HG03108 (cell line): ENCODE results near the gene KIF6.

Experiments used
- ATAC-seq: cut with Tn5 transposase; IDR thresholded peaks from one replicate; pipeline ENCODE4 v1.9.1; 2021; ENCODE audit warnings: moderate library complexity; ENCODE audit not compliant: unreplicated experiment

KIF6 gene

DNA sequence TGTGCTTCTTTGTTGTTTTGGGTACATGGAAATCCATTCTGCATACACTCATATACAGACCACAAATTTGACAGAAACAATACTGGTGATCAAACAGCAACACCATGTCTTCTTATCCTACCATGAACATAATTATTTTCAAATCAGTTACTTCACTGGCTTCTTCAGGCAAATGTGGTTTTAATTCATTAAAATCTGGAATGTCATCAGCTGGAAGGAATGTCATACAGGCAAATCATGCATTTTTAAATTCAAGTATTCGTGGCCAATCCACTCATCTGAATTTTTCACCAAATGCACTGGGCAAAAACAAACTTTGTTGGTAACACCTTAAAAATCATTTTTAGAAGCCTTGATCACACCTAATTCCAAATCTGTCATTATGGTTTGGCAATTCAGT, 59.3 kb downstream of the KIF6 start:
- no peak for ATAC-seq

DNA sequence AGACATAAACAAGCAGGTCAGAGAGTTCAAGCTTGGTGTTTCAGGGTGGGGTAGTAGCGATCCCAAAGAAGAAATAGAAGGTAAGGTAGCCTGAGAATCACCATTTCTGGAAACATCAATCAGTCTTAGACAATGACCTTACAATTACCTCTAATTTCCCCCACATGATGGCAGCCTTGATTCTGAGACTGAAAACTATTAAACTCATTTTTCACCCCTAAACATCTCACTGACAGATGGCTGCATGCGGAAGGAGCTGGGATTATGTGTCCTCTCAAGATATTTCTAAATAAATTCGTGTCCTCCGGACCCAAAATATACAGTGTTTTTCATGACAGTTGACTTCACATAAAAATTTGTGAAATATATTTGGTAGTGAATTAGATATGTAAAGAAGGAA, 61.0 kb downstream of the KIF6 start:
- ATAC-seq, result no peak

DNA sequence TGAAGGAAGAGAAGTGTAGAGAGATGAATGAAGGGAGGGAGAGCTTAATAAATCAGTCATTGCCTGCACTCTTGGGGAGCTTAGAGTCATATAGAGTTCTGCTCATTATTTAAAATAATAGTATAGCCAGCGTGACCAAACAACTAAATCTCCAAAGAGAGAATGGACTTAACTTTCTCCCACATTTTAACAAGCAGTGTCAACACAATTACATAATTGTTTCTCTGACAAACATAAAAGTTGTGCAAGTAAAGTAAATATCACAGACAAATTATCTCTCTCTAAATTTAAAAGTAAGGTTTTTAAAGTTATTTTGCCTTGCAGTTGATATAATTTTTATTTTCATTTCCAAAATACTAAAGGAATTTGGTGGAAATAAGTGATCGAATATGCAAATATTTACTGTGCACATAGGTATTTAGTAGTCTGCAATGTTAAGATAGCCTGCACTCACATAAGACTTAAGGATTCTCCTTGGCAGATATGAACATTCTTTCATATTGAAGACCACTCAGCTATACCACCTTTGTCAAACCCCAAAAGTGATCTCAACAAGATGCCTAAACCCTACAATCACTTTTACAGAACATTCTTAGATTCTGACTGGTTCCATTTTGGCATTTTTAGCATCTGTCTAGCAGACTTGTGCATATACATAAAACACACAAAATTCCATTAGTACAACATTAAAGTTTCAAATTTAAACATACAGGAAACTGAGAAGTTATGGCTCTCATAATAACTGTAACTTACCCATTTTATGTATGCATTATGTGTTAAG, 67.7 kb downstream of the KIF6 start:
- no peak for ATAC-seq

DNA sequence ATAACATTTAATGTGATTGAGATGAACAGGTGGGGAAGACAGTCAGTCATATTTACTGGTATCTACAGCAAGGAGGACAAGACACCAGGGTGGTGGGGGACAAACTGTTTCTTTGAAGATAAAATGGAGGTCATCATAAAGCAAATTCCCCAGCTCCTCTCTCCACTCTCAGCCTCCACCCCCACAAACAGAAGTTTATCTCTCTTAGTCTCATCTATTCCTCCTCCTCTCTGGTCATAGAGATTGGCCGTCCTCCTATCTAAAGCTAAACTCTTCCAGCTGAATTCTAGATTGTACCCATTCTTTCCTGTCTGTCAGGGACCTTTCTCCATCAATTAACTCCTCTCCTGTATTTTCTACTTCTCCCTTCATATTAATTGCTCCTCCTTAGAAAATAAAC, 71.1 kb downstream of the KIF6 start:
- no peak for ATAC-seq

DNA sequence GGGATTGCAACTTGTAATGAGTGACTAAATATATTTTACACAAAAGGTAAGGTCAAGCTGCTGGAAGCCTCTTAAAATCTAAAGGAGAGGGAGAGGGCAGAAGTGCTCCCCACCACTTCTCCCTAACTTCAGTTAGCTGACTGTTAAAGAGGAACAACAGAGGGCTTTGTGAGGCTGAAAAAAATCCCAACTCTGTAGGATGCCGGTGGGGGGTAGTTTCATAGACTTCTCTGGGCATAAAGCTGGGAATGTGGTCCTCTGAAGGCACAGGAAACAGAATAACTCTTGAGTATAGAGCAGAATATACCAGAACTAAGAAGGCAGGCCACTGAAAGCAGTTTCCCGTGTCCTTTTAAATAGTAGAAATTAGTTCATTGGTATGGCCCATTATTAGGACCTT, 71.6 kb downstream of the KIF6 start:
- no peak for ATAC-seq

DNA sequence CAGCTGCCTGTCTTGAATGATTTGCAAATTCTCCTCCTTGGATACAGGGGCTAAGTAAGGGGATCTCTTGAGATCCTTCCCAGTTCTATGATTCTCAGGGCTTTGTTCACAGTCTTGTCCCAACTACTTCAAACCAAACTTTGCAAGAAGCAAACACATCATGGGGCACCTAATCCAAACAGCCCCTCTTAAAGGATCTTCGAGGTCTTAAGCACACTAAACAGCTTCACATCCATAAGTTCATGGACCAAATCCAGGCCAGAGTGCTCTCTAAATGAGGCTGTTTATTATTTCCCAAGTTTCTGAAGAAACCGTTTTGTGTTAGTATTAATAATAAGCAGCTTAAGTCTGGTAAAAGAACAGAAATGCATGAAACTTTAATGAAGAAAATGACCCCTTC, 75.2 kb downstream of the KIF6 start:
- no peak for ATAC-seq

DNA sequence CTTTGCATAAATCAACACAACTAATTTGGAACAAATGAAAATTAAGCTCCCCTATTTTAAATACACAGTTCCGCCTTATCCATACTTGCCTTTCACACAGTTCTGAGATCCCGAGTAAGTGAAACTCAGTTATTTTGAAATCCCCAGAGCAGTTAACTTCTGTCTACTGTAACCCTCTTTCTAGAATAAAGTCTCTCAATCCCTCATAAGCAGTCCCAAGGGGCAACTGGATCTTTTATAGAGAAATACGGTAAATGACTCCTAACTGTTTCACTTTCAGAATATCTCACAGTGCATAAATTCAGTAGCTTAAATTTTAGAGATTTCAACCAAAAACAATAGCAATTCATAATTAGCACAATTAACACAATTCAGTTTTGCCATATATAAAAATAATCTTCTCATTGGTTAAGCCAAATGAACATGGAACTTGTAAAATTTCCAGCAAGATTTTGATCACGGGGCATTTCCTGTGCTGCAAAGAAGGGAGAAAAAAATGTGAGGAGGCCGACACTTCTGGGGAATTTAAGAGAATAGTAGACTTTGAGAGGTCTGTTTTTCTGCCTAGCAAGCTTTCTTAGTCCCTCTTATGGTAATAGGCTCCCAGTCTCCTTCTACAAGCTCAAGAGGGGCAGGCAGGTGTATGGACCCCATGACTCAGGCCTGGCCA, 78.3 kb downstream of the KIF6 start:
- ATAC-seq, result no peak

DNA sequence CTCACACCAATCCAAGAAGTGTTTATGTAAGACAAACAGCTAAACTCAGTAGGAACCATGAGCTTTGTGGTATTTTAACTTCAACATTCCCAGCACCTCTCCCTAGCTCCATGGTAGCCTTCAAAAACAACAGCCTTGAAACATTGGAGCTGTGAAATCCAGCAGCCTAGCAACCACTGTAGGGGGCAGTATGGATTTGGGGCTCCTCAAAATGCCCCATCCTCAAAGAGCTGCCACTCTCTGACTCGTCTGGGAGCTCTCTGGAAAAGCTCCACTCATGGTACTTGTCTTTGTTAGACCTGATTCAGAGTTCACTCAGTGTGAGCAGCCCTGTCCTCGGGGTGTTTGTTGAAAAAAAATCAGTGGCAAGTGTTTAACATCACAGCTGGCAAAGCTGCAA, 82.9 kb downstream of the KIF6 start:
- ATAC-seq, result no peak

DNA sequence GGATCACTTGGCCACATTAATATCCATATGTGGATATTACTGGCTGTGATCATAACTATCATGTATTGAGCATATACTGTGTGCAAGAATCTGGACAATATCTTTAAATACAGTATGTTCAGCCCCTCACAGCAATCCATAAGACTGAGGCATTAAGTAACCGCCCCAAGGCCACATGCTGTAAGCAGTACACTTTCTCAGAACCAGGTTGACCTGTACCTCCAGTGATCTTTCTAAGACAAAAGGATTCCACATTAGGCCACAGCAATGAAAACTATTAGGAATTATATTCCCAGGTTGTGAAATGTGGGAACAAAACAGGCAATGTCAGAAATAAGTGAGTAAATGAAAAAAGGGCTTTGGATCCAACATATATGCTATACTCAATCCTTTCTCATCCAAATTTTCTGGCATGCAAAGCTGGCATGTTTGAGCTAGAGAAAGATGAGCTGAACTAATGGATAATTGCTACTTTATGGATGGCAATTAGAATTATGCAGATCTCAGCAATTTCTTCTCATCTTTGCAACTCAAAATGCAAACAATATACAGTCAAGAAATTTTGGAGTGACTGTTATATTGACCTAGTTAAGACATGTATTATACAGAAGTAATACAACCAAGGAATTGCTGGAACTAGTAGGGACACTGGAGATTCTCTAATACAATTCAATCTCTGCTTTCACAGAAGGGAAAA, 86.9 kb downstream of the KIF6 start:
- no peak for ATAC-seq

DNA sequence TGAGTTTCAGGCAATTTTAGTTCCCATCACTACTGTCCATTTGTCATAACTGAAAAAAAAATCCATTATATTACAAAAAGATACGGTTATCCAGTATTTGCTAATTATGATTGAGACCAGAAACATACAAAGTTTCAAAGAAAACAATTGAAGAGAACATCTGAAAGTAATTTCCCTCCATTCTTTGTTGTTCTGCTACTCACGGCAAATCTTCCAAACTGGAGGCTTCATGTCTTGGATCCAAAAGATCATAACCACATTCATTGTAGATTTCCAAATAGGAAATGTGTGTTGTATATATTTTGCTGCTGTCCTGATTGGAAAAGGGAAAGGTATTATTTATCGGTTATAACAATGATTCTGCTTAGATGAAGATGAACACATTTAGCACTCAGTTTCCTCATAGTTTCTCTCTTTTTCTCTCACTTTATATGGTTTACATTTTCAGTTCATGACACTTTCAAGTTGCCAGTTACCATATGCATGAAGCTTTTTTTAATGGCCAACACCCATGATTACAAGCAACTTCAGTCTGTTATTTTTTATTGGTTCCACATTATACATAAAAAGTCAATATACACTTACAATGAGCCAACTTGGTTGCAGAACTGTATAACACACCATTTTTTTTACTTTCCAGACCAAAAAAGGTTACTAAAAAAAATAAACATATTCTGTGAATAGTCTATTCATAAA, 90.4 kb downstream of the KIF6 start:
- no peak for ATAC-seq

DNA sequence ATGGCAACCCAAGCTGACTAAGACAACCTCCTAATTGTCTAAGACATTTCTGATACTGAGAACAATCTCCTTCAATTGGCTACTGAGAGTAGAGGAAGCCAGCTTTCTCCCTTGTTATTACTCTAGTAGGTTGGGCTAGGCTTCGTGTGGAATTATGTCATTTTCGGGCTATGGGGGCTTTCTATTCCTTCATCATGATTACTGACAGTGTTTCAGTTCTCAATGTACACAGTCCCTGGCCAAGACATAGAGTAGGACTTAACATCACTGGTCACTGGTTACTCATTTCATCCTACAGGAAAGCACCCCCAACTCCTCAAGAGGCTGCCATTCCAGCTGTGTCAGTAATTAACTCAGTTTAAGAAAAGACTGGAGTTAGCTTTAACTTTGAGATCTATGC, 100.0 kb downstream of the KIF6 start:
- no peak for ATAC-seq

DNA sequence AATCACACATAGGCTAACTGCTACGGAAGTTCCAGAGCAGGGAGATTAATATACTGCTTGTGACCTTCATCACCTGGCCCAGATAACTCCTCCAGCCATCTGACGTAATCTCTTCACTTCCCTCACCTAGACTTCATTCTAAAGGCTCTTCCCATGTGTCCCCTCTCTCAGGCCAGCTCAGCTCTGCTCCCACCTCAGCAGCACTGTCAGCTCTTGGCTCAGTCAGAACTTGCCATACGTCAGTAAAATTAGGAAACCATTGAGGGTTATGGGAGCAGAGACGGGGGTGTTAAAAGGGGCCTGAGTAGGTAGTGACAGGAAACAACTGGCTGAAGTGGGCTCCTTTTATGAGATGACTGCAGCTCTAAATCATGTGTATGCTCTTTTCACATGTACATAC, 101.5 kb downstream of the KIF6 start:
- no peak for ATAC-seq

DNA sequence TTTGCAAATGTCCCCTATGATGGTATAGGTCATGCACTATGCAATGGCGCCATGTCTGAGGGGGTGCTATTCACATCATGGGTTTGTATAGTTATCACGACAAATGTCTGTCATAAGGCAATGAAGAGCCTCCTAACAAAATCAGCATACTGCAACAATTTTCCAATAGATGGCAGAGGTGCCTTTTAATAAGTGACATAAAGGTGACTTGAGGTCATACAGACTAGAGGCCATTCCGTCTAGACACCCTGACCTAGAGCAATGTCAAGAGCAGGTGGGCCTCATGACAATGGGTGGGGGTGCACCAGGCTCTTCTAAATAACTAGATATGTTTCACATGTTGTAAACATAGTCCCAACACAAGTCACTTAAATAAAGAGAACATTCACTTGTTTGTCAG, 107.7 kb downstream of the KIF6 start:
- no peak for ATAC-seq

DNA sequence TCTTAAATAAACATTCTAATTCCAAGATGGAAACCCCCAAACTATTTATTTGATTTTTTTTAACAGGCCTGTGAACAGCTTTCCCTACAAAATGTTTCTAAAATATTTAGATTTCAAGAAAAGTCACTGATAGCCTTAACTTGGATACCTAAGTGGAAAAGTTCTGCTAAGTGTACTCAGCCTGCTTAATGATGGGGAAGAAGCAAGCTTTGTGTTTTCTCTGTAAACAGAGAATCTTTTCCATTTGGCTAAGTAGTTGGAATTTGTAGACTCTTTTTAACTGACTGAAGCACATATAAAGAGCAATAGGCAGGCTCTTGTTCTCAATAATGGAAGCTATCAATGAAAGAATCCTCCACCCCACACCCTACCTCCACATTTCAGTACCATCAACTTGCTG, 108.2 kb downstream of the KIF6 start:
- ATAC-seq, result no peak

DNA sequence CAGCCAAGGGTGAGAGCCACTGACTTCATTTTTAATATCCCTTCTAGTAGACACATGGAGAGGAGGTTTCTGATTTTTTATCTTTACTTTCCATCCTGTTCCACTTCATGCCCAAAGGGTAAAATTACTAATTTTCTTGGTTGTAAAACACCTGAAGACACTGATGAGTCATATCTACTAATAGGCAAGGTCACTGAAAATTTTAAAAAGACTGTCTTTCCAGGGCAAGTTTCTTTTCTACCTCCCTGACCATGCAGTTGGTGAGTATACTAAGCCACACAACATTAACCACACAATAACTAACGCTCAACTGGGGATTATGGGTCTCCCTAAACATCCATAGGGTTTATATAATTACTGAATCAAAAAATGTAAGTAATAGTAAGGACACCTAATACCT, 109.6 kb downstream of the KIF6 start:
- no peak for ATAC-seq

DNA sequence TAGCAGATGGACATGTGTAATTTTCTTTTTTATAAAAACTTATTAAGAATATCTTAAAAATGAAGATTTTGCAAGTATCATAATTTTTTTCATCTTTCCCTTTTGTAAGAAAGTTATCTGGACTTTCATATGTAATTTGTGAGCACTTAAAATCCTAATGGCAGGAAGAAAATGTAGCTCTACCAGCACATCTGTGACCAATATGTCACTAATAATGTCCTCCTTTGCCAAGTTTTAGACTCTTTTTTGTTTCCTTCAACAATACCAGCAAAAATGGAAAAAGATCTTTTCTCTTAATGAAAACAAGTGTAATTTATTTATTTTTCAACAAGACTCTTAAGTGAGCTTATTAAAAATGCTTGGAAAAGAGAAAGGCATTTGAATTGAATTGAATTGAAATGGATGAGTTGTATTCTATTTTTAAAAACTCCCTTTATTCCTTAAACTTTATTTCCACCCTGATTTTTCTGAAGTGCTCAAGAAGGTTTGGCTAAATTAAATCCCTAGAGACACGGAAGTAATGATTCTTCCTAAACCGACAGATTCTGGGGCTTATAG, 110.7 kb downstream of the KIF6 start:
- no peak for ATAC-seq

DNA sequence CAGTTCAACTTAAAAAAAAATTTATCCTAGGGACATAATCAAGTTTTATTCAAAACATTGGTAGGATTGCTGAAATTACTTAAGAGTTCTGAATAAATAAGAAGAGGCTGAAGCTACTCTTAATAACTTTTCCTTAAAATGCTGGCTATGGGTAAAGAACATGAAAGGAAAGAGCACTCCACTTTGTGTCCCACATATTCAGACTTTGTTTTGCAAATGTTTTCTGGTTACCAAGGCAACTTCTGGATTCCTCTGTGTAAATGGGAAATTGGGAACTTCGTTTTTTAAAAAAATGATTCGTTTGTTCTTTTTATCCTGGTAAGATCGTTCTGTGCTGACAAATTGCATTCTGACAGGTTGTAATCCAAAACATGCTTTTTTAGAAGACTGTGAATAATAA, 115.0 kb downstream of the KIF6 start:
- no peak for ATAC-seq

DNA sequence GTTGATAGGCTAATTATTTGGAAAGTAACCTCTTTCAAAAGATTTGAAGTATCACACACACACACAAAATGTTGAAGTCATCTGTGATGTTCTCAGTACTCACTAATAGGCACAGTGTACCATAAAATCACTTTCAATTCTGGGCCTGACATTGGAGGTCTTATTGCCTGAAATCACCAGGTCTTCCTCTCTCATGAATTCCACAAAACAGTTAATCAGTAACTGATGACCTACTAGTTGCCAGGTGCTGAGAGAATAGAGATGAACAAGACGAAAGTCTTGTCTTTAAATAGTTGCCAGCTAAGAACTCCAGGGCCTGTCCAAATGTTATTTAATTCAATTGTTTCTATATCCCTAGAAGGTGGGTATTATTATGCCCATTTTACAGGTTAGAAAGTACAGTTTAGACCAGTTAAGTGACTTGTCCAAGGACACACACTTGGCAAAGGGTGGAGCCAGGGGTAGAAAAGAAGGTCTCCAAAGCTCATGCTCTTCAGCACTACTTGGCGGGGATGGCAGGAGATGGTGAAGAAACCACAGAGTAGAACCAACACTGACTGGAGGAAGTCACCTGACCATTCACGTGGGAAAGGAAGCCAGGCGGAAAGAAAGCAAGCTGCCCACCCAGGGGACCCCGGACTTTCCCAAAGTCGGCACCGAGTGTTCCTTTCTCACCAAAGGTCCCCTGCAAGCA, 116.4 kb downstream of the KIF6 start:
- ATAC-seq, result peak; percentile 69

DNA sequence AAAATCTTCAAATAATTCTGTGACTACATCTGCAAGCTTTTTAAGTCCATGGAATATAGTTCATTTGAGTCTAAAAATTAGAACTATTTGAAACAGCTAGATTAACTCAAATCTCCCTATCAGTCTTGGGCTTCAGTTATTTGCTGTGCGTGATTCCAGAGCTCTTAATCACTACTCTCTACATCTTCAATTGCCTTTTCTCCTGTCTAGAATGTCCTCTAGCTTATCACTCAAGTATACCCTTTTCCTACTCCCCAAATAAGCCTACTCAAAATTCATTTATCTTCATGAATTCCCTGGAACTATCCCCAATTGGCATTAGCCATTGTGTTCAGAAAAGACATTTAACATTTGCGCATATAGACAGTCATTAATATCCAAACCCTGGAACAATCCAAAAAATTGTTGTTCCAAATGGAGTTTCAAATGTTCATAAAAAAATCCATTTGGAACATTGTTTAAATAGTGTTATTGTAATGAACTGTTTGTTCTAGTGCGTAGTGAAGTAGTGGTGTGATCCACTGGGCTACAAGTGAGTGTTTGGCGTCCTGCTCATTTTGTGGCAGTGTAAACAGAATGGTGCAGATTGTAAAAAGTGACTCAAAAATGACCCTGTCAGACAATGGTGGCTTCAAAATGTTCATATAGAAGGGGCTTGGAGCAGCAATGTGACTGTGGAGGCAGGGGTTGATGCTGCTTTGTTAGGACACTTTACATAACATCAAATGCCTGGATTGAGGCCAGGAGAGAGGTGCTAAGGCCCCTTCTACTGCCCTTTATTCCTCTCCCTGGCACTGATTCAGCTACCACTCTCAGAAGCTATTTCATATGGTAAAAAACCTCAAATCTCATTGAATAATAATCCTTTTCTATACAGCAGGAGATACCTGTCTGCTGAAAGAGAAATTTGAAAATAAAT, 122.3 kb downstream of the KIF6 start:
- ATAC-seq, result no peak

DNA sequence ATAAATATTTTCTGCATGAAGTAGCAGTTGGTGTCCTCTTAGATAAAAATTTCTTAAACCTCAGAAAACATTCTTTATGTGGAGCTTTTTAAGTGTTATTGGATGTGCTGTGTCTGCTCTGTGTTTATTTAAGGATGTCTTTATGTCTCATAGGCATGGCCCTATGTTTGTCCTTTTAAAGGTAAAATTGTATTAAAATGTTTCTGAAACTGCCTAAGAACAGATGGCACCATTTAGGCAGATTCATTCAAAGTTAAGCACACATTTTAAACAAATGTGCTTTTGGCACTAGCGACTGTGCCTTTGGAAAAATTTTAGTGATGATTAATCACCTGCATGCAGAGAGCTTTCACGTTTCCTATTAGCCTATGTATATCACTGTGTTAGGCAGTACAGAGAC, 125.2 kb downstream of the KIF6 start:
- ATAC-seq, result no peak
